Retinal pigment epithelial cell (primary cell): ENCODE measurements around the gene BCL11B.

ENCODE experiments used
- DNase-seq: peaks from one replicate; pipeline ENCODE4 v3.0.0-alpha.2; 2010; ENCODE audit warnings: low read depth
- H3K4me3 ChIP-seq: 2 replicates; pipeline ENCODE4 v1.5.1; 2011; ENCODE audit warnings: mild to moderate bottlenecking, low read length, control low read depth, moderate library complexity
- TF ChIP-seq, protein P1 (sequence below): conservative IDR thresholded peaks from 2 replicates; pipeline ENCODE4 v1.5.1; 2011; ENCODE audit warnings: low read depth, low read length, control low read depth, inconsistent platforms

Gene BCL11B

DNA sequence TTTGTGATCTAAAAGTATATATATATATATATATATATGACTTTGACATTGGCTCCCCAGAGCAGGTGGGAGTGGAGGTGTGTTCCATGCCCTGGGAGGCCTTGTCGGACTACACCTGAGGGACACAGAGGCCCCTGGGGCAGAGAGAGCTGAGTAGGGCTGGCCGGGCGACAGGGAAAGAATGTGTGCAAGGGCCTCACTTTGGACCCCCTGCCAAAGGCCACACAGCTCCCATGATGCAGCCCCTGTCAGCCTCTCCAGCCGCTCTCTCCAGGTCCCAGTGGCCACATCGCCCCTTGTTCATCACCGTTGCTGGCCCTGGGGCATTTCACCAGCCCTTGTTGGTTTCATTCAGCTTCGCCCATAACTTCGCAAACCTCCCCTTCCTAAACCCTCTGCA, 123.9 kb downstream of the BCL11B start:
- no peak overlapping the region for H3K4me3 ChIP-seq
- DNase-seq = no peak
- TF ChIP-seq, protein P1, sequence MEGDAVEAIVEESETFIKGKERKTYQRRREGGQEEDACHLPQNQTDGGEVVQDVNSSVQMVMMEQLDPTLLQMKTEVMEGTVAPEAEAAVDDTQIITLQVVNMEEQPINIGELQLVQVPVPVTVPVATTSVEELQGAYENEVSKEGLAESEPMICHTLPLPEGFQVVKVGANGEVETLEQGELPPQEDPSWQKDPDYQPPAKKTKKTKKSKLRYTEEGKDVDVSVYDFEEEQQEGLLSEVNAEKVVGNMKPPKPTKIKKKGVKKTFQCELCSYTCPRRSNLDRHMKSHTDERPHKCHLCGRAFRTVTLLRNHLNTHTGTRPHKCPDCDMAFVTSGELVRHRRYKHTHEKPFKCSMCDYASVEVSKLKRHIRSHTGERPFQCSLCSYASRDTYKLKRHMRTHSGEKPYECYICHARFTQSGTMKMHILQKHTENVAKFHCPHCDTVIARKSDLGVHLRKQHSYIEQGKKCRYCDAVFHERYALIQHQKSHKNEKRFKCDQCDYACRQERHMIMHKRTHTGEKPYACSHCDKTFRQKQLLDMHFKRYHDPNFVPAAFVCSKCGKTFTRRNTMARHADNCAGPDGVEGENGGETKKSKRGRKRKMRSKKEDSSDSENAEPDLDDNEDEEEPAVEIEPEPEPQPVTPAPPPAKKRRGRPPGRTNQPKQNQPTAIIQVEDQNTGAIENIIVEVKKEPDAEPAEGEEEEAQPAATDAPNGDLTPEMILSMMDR = no peak

DNA sequence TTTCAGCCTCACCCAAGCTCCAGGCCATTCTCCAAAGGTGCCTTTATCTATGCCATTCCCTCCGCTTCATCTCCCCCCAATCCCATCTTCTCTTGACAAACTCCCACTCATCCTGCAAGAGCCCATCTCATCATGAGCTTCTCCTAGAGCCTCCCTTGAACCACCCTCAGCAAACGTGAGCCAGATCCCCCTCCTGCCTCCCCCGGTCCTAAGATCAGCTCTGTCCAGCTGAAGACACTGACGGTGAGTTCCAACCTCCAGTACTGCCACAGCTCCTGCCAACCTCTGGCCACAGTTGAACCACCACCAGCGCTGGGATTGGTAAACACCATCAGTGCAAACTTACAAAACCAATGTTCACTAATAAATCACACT, 124.6 kb downstream of the BCL11B start:
- DNase-seq = no peak
- no peak overlapping the region for H3K4me3 ChIP-seq
- TF ChIP-seq, protein P1 = no peak

DNA sequence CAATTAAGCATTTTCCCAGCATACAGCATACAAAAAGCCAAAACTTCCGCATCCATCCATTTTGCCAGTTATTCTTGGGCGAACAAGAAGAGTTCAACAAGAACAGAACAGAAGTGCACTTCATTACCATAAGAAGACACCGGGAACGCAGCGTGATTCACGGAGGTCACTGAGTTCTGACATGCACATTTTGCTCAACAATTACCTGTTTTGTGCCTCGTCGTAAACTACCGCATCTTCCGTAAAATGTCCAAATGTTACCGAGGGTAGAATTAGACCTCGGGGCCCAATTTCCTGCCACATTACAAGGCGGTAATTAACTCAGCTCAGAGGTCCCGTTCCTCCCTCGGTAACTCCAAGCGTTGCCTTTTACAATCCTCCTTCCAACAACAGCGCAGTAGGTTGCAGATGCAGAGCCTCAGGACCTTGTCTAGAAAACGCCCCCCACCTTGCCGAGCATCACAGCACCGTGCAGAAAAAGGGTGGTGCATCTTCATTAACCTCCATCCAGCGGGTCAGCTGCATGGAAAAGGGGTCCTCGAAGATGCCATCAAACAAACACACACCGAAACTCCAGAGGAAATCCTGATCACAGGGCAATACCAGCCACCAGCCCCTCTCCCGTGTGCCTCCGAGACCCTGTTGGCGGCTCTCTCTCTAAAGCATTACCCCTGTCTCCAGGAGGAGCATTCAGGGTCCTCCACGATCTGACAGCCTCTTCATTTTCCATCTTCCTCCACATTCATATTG, 125.2 kb downstream of the BCL11B start:
- DNase-seq = no peak
- no peak overlapping the region for H3K4me3 ChIP-seq
- TF ChIP-seq, protein P1 = no peak

DNA sequence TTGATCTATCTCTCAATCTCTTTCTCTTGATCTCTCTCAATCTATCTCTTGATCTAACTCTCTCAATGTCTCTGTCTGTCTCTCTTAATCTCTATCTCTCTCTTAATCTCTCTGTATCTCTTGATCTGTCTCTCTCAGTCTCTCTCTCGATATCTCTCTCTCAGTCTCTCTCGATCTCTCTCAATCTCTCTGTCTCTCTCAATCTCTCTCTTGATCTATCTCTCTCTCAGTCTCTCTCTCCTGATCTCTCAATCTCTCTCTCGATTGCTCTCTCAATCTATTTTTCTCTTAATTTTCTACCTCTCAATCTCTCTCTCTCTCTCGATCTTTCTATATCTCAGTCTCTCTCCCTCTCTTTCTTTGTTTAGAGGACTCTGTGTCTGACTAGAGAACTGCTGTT, 126.7 kb downstream of the BCL11B start:
- no peak for DNase-seq
- TF ChIP-seq, protein P1 = no peak

DNA sequence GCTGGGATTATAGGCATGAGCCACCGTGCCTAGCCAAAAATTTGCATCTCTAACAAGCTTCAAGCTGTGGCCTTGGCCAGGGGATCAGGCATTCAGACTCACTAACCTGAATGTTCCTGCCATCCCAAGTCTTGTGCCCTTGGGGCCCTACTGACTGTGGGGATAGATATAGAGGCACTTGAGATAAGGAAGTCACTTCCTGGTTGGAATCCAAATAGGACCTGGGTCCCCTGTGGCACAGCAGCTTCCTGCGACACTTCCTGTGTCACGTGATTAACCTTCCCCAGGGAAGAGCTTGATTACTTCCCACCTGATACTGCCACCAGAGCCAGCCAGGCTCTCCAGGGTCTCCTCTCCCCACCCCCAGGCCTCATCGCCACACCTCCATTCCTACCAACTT, 128.2 kb downstream of the BCL11B start:
- TF ChIP-seq, protein P1 = no peak
- no peak for DNase-seq
- H3K4me3 ChIP-seq = no peak overlapping the region

More for the DNA sequence above, 126.7 kb downstream of the BCL11B start:
- H3K4me3 ChIP-seq = no peak overlapping the region

DNA sequence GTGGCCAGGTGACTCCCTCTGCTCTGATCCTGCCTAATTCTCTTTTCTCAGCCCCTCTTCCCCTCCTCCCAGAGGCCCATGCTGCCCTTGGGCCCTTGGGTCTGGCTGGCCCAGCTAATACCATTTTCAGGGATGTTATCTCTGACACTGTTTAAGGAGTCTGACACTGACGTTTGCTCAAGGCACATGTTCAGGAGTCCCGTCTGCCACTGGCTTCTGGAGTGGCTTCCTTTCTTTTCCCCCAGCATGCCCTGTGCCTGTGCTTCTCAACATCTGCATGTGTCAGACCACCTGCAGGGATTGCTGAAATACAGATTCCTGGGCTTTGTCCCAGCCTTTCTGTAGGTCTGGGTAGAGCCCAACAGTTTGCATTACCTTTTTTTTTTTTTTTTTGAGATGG, 128.9 kb downstream of the BCL11B start:
- no peak for DNase-seq

DNA sequence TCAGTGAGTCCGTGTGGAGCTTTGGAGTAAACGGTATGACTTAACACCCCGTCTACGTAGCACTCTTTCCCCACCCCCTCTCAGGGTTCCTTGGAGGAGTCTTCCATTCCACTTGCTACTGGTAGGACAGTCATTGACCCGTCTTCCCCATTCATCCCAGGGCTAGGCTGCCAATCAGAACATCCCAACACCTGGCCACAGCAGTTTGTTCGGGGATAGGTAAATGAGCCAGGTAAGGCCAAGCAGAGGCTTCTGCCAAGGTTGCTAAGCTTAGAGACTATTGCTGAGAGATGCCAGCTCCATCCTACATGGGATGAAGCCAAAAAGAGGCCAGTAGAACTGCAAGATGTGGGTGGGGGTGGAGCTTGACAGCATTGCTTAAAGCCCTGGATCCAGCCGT, 130.8 kb downstream of the BCL11B start:
- DNase-seq = no peak
- TF ChIP-seq, protein P1 = no peak
- H3K4me3 ChIP-seq = no peak overlapping the region

More for the DNA sequence above, 128.9 kb downstream of the BCL11B start:
- no peak overlapping the region for H3K4me3 ChIP-seq
- TF ChIP-seq, protein P1 = no peak
